C1 segment of cervical spinal cord (tissue), 14 donors: ENCODE data around the gene KLHL17.

Experiments used
- DNase-seq, 14 donors: peaks; one replicate each; lab custom pipeline; 2025; lab: John Stamatoyannopoulos, UW

Gene KLHL17

GRCh38 chr1:921011-921837, 39.2 kb upstream of the KLHL17 start:
- DNase-seq = peak in 7 of 14 donors; percentile 14 to 74 (median 33)

- peak in 12 of 14 donors; percentile 12 to 89 (median 43) for DNase-seq
Observed at GRCh38 chr1:923131-923990, 37.0 kb upstream of the KLHL17 start, which contains the start of gene SAMD11. Gene SAMD11 (plus strand): TSS chr1:923923. CDS start chr1:924432, 509 bp downstream.

GRCh38 chr1:923991-924655, 36.3 kb upstream of the KLHL17 start:
- no peak for DNase-seq

- DNase-seq = peak in 3 of 14 donors; percentile 24 to 63 (median 30)
Observed at GRCh38 chr1:924656-925560, 35.5 kb upstream of the KLHL17 start.

- no peak for DNase-seq
Observed at GRCh38 chr1:925561-926421, 34.6 kb upstream of the KLHL17 start.

GRCh38 chr1:927234-927633, 33.1 kb upstream of the KLHL17 start:
- no peak for DNase-seq

- no peak for DNase-seq
Observed at GRCh38 chr1:927748-928147, 32.6 kb upstream of the KLHL17 start.

- no peak for DNase-seq
Observed at GRCh38 chr1:928825-929661, 31.3 kb upstream of the KLHL17 start.

GRCh38 chr1:929712-930632, 30.4 kb upstream of the KLHL17 start:
- DNase-seq = no peak

GRCh38 chr1:930633-931138, 29.7 kb upstream of the KLHL17 start:
- DNase-seq = no peak

GRCh38 chr1:931380-932172, 28.8 kb upstream of the KLHL17 start:
- no peak for DNase-seq

GRCh38 chr1:932173-932510, 28.2 kb upstream of the KLHL17 start:
- no peak for DNase-seq

- no peak for DNase-seq
Observed at GRCh38 chr1:932776-933602, 27.4 kb upstream of the KLHL17 start.

- DNase-seq = no peak
Observed at GRCh38 chr1:933603-933940, 26.8 kb upstream of the KLHL17 start.

- DNase-seq = no peak
Observed at GRCh38 chr1:934991-935750, 25.2 kb upstream of the KLHL17 start.
